Measurements from ENCODE around the gene SFMBT2. TPM values are rescaled to one million over a fixed set of nuclear protein-coding genes. Genes with fewer than 3 reads are reported as not detected.

The SFMBT2 gene
- total RNA-seq, 1 donor from 2014 or later = 7.0 TPM

DNA sequence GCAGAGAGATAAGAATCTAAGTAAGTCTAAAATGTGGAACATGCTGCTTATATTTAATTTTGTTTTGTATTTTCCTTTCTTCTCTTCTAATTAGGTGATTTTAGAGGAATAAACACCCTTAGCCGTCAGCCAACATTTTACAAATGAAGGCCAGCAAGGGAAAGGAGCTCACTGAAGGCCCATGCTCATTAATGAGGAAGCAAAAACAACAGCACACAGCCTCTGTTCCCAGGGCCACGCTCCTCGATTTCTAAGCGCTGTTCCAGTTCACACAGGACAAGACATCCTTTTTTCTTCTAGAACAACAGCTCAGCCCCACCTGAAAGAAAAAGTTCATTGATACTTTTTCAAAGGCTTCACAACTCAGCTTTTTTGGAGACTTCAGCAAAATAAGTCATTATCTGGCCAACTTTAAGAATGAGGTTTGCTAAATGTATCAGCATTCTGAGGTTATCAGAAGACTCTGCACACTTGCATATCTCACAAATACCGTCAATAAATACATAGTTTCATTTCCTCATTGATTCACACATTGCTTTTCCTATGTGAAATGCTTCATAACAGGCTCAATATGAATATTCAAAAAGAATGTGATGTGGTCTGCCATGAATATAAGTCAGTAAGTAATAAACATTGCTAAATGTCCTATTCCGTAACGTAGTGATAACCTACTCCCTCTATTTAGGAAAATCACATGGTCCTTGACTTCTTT is 34.8 kb upstream of the SFMBT2 start:
- H3K4me1 Mint-ChIP-seq = peaks cover 18% of the 10 kb centered on the region
- no peaks in the 10 kb centered on the region for H3K27me3 Mint-ChIP-seq (ENCODE audit: low read depth)
- H3K36me3 Mint-ChIP-seq (ENCODE audit: low read depth) = peaks cover 4% of the 10 kb centered on the region
- TF ChIP-seq, protein P1, sequence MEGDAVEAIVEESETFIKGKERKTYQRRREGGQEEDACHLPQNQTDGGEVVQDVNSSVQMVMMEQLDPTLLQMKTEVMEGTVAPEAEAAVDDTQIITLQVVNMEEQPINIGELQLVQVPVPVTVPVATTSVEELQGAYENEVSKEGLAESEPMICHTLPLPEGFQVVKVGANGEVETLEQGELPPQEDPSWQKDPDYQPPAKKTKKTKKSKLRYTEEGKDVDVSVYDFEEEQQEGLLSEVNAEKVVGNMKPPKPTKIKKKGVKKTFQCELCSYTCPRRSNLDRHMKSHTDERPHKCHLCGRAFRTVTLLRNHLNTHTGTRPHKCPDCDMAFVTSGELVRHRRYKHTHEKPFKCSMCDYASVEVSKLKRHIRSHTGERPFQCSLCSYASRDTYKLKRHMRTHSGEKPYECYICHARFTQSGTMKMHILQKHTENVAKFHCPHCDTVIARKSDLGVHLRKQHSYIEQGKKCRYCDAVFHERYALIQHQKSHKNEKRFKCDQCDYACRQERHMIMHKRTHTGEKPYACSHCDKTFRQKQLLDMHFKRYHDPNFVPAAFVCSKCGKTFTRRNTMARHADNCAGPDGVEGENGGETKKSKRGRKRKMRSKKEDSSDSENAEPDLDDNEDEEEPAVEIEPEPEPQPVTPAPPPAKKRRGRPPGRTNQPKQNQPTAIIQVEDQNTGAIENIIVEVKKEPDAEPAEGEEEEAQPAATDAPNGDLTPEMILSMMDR (conservative IDR thresholded peaks at IDR 0.05) = no peak
- no peak for DNase-seq (ENCODE audit: low read depth, low spot score)
- H3K27ac Mint-ChIP-seq (ENCODE audit: unreplicated experiment) = no peak overlapping the region
- peaks cover 7% of the 10 kb centered on the region for H3K9me3 Mint-ChIP-seq
- no peak overlapping the region for H3K4me3 Mint-ChIP-seq

DNA sequence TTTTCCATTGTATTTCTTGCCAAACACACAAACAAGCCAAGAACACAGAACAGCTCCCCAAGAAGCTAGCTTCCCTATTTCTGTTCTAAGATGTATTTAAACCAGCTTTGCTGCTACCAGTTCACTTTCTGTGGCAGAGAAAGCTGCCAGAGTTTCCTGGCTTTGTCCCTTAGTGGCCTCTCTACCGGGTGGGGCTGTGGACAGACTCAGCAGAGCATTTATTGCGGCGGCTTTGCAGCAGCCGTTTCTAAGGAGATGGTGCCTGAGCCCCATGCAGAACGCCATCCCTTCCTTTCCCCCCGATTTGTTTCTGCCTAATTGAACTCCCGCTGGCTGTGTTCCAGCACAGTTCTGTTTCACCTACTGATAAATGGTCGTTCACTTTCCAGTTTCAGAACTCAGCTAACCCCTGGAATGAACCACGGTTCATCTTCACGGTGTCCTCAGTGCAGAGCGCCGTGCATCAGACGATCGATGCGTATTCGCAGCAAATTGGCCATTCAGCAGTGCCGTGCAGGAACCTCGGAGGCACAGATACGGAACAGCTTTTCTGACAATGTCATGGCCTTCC is 33.8 kb upstream of the SFMBT2 start:
- H3K4me1 Mint-ChIP-seq = peaks cover 18% of the 10 kb centered on the region
- peak overlapping the region; percentile 91 for H3K27ac Mint-ChIP-seq (ENCODE audit: unreplicated experiment)

DNA sequence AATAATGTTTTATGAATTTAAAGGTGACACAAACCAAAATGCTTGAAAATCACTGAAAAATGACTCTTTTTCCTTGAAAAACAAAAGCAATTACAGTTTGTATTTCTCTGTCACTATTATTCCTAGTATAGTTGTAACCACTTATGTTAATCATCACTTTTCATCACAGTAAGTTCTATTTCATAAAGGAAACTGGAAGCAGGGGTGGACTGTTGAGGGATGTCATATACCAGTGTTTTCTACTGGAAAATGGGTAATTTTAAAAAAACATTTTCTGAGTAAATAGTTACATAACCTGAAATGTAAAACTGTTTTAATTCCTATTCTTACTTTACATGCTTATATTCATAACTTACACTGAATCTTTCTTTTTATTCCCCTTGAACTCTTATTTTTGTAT is 32.2 kb upstream of the SFMBT2 start:
- H3K27me3 Mint-ChIP-seq (ENCODE audit: low read depth) = no peaks in the 10 kb centered on the region
- no peaks in the 10 kb centered on the region for H3K36me3 Mint-ChIP-seq (ENCODE audit: low read depth)
- H3K4me3 Mint-ChIP-seq = no peak overlapping the region
- TF ChIP-seq, protein P1 (conservative IDR thresholded peaks at IDR 0.05) = no peak
- H3K9me3 Mint-ChIP-seq = no peaks in the 10 kb centered on the region
- H3K4me1 Mint-ChIP-seq = peaks cover 18% of the 10 kb centered on the region
- no peak overlapping the region for H3K27ac Mint-ChIP-seq (ENCODE audit: unreplicated experiment)
- DNase-seq (ENCODE audit: low read depth, low spot score) = no peak

More for the DNA sequence above, 33.8 kb upstream of the SFMBT2 start:
- H3K36me3 Mint-ChIP-seq (ENCODE audit: low read depth) = peaks cover 4% of the 10 kb centered on the region
- H3K9me3 Mint-ChIP-seq = peaks cover 4% of the 10 kb centered on the region
- TF ChIP-seq, protein P1 (conservative IDR thresholded peaks at IDR 0.05) = no peak
- no peak for DNase-seq (ENCODE audit: low read depth, low spot score)
- H3K4me3 Mint-ChIP-seq = no peak overlapping the region
- H3K27me3 Mint-ChIP-seq (ENCODE audit: low read depth) = no peaks in the 10 kb centered on the region

DNA sequence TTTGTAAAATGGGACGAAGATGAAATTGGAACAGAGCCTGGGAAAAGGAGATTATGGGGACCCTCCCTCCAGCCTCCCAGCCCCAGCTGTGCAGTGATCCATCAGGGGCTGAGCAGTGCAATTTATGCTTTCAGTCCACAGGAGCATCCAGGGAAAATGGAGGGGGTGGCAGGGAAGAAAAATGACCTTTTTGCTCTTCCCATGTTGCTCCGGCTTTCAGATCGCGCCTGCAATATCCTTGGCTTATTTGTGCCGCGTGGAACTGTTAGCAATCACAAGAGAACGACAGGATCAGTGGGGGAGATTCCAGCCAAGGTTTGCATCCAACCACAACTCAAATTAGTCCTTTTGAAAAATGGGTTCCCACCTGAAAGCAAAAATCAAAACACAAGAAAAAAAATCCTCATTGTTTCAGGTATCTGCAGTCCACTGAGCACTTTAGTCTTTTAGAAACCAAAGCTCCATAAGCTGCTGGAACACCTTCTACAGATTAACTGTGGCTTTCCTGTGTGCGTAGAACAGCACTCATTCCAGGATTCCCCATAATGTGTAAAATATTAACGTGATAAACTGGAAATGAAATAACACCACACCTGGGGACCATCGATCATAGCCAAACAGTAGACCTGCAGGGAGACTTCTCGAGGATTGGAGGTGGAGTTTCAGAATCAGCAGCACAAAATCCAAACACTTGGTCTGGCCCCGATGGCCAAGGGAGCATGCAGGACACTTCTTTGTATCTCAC is 30.7 kb upstream of the SFMBT2 start:
- H3K9me3 Mint-ChIP-seq = no peaks in the 10 kb centered on the region
- H3K4me1 Mint-ChIP-seq = peaks cover 18% of the 10 kb centered on the region
- no peak overlapping the region for H3K27ac Mint-ChIP-seq (ENCODE audit: unreplicated experiment)
- no peaks in the 10 kb centered on the region for H3K27me3 Mint-ChIP-seq (ENCODE audit: low read depth)
- TF ChIP-seq, protein P1 (conservative IDR thresholded peaks at IDR 0.05) = no peak
- H3K4me3 Mint-ChIP-seq = no peak overlapping the region
- DNase-seq (ENCODE audit: low read depth, low spot score) = no peak
- no peaks in the 10 kb centered on the region for H3K36me3 Mint-ChIP-seq (ENCODE audit: low read depth)

DNA sequence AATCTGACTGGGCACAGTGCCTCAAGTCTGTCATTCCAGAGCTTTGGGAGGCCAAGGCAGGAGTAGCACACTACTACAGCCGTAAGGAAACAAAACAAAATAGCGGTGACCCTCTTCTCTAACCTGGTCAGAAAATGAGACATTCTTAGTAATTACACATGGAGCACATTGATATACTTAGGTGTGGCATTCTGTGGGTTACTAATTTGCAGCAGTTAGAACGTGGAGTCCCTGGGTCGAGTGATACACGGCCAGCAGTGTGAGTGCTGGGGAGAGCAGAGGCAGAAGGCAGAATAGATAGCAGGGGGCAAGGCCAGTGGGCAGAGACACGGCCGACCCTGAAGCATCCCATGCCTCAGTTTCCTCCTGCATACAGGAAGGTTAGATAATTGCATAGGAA is 28.9 kb upstream of the SFMBT2 start:
- Mint-ChIP-seq H3K27me3 (ENCODE audit: low read depth) (no peaks in the 10 kb centered on the region), H3K4me1 (peaks cover 4% of the 10 kb centered on the region), H3K36me3 (ENCODE audit: low read depth) (no peaks in the 10 kb centered on the region), H3K4me3 (no peak overlapping the region), H3K27ac (ENCODE audit: unreplicated experiment) (peak overlapping the region; percentile 36), H3K9me3 (no peaks in the 10 kb centered on the region)
- TF ChIP-seq, protein P1 (conservative IDR thresholded peaks at IDR 0.05) = no peak
- no peak for DNase-seq (ENCODE audit: low read depth, low spot score)
